HL-60/S4 treated with phorbol 12-myristate 13-acetate at 8.2 ng/mL for 4 days and 3 days (cell line): ENCODE measurements around the gene ACADSB.

Experiments used
- in situ Hi-C: fragments of 300-500 bp; cut with MboI; formaldehyde crosslinking; loops from 2 replicates; pipeline ENCODE4 v1.15.0; 2022; ENCODE audit warnings: low sequenced_read_pairs

ACADSB gene

DNA sequence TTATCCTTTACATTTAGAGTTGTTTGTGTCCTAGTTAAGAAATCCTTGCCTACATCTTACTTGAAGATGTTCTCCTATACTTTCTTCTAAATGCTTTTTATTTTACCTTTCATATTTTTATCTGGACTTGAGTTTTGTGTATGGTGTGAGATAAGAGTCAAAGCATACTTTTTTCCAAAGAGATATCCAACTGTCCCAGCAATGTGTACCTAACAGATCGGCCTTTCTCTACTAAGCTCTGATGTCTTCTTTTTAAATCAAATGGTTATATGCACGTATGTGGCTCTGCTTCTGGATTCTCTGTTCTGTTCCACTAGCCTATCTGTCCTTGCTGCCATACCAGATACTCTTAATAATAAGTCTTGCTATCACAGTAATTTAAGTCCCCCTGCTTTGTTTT, 7.4 kb upstream of the ACADSB start:
- in situ Hi-C loops: no loop called here

DNA sequence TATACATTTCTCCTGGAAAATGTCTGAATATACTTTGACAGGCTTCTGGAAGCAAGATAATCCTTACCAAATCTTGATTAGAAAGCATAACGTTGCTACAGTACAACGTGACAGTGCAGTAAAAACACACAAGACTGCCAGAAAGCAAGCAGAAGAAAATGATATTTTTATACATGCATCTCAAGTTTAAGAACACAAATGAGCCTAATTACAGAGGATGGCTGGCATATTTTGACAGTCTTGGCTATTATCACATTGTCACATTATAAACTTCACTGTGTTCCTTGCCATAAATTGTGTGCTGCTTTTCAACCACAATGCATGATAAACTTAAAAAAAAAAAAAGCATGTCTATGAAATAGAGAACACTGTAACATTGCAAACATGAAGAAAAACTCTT, 4.5 kb upstream of the ACADSB start:
- in situ Hi-C loops: no loop called here

DNA sequence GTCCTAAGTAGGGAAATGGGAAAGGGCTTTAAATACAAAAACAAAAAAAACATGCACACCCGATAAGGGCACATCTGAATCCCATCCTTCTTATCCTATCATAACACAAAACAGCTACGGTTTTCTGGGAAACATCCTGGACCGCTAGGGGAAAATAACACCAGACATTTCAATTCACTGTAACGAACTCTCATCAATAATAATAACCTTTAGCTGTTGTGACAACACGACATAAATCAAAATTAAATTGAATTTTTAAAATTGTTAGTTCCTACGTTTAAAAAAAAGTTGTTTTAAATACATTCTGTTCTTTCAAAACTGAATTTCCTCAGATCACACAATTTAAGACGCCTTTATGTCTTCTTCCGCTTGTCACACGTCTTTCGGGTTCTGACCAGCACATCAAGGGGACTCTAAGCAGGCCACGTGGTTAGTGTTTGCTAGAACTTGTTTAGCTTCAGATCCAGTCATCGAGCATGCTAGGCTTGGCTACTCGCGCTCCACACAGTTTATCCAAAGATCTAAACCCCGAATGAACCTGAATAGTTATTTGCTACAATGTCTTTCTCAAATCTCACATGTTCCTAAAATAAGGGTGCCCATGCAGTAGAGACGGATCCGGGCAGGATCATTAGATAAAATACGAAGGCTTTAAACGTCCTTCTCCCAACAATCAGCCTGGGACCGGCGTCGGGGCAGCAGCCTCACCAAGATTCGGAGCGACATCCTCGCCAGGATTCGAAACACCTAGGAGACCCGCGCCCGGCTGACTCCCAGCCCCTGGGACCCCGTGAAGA, 1.1 kb upstream of the ACADSB start:
- in situ Hi-C loops: no loop called here

GRCh38 chr10:123009105-123009820, 457 bp downstream of the ACADSB start:
- in situ Hi-C loops: no loop called here

DNA sequence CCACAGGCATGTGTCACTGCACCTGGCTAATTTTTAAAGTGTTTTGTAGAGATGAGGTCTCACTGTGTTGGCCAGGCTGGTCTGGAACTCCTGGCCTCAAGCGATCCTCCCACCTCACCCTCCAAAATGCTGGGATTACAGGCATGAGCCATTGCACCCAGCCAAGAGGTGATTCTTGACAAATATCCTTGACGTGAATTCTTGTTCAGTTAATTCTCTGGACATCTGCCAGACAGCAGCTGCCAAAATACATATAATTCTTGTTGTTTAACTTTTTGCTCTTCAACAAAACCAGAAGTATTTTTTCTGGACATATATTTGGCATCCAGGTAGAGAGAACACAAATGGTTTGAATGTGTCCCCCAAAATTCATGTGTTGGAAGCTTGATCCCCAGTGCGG, 3.2 kb downstream of the ACADSB start:
- in situ Hi-C loops: no loop called here

DNA sequence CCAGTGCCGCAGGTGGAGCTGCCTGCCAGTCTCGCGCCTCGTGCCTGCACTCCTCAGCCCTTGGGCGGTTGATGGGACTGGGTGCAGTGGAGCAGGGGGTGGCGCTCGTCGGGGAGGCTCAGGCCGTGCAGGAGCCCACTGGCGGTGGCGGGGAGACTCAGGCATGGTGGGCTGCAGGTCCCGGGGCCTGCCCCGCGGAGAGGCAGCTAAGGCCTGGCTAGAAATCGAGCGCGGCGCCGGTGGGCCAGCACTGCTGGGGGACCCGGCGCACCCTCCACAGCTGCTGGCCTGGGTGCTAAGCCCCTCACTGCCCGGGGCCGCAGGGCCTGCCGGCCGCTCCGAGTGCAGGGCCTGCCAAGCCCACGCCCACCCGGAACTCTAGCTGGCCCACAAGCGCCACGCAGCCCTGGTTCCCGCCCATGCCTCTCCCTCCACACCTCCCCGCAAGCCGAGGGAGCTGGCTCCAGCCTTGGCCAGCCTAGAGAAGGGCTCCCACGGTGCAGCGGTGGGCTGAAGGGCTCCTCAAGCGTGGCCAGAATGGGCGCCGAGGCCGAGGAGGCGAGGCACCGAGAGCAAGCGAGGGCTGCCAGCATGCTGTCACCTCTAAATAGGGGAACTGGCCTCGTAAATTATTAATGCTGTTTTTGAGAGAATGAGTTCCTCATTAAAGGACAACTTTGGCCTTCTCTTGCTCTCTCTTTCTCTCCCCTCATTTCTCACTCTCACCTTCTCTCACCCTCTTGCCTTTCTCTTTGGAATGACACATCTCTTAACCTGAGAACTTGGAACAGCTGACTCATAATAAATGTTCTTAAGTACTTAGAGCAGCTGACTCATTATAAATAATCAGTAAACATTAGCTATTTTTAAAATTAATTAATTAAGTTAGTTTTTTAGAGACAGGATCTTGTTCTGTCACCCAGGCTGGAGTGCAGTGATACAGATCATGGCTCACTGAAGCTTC, 4.9 kb downstream of the ACADSB start:
- in situ Hi-C loops: no loop called here

GRCh38 chr10:123014772-123015171, 6.0 kb downstream of the ACADSB start:
- in situ Hi-C loops: no loop called here

DNA sequence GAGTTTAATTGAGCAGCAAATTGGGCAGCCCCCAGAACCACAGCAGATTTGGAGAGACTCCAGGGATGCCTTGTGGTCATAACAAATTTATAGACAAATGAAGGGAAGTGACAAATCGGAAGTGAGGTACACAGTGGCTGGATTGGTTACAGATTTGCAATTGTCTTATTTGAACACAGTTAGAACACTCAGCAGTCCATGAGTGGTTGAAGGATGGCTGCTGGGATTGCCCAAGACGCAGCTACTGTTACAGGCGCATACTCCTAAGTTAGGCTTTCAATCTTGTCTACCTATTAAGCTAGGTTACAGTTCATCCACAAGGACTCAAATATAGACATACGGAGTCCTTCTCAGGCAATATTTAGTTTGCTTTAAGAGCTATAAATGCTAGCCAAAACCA, 7.4 kb downstream of the ACADSB start:
- in situ Hi-C loops: no loop called here

GRCh38 chr10:123017421-123018165, 8.8 kb downstream of the ACADSB start:
- in situ Hi-C loops: no loop called here

DNA sequence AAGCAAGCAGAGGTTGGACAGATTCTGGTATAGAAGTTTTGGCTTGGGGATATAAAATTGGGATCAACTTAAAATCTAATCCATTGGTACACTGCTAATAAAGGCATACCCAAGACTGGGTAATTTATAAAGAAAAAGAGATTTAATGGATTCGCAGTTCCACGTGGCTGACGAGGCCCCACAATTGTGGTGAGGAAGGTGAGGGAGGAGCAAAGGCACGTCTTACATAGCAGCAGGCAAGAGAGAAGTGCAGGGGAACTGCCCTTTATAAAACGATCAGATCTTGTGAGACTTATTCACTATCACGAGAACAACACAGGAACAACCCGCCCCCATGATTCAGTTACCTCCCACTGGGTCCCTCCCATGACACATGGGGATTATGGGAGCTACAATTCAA, 9.7 kb downstream of the ACADSB start:
- in situ Hi-C loops: no loop called here

- in situ Hi-C loops: no loop called here
Measured at GRCh38 chr10:123019264-123019663, 10.5 kb downstream of the ACADSB start.

DNA sequence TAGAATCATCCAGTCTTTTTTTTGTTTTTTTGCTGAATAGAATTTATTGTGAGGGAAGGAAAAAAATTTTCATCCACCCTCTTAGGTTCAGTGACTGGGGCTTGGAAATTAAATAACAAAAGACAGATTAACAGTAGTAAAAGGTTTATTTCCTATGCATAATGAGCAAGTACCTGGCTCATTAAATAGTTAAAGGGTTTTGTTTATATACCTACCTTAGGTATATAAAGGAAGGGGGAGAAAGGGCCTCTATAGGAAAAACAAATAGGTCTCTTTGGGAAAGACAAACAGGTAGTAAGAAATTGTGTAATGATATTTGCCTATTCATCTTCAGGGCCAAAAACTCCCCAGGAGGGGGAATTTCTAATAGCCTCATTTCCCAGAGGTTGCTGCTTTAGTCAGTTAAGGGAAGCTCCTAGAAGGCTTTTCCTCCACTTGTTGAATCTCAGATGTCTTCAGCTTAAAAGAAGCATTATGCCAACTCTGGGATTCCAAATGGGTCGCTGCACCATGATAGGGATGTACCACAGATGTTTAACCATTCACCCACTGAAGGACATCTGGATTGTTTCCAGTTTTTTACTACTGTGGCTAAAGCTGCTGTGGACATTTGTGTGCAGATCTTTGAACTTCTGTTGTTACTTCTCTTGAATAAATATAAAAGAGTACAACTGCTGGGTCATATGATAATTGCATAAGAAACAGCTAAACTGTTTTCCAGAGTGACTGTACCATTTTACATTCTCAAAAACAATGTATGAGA, 11.3 kb downstream of the ACADSB start:
- in situ Hi-C loops: no loop called here

- in situ Hi-C loops: no loop called here
Measured at GRCh38 chr10:123021517-123021916, 12.7 kb downstream of the ACADSB start.

DNA sequence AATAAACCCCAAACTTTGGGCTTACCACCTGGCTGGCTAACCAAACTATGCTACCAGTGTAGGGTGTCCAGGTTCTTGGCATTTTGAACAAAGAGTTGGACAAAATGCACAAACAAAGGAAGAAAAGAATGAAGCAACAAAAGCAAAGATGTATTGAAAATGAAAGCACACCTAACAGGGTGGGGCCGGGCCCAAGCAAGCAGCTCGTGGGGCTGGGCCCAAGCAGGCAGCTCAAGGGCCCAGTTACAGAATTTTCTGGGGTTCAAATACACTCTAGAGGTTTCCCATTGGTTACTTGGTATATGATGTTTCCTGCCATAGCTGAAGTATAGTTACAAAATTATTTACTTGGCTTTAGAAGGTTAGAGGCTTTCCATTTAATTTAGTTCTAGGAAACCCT, 15.7 kb downstream of the ACADSB start:
- in situ Hi-C loops: no loop called here

DNA sequence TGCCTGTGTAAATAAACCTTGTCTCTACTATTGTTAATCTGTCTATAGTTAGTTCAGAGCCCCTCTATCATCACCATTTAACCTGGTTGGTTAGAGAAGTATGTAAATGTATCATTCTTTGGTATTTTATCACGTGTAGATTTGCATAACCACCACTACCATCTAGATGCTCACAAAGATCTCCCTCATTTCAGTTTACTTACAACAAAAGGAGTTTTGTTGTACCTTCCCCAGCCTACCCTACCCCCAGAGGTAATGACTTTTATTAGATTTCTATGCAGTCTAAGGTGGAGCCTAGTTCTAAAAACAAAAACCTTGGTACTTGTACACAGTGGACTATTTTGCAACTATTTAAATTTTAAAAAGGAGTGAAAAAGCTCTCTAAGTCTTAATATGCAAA, 17.5 kb downstream of the ACADSB start:
- in situ Hi-C loops: no loop called here

GRCh38 chr10:123027861-123028260, 19.1 kb downstream of the ACADSB start:
- in situ Hi-C loops: no loop called here

- in situ Hi-C loops: no loop called here
Measured at GRCh38 chr10:123031124-123031523, 22.3 kb downstream of the ACADSB start.

DNA sequence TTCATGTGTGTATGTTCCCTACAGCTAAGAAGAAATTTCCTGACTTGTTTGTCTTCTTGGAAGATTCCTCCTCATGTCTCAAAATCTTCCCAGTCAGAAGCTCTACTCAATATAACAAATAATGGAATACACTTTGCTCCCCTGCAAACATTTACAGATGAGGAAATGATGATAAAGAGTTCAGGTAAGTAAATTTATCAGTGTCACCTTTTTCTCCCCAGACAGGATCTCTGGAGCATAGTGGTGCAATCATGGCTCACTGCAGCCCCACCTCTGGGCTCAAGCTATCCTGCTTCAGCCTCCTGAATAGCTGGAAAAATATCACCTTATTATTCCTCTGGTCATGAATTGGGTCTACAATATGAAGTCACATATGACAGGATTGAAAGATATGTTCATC, 25.5 kb downstream of the ACADSB start:
- in situ Hi-C loops: no loop called here

GRCh38 chr10:123035467-123036086, 26.8 kb downstream of the ACADSB start:
- in situ Hi-C loops: no loop called here
